Measurements from ENCODE around the gene MGRN1.

Gene MGRN1

DNA sequence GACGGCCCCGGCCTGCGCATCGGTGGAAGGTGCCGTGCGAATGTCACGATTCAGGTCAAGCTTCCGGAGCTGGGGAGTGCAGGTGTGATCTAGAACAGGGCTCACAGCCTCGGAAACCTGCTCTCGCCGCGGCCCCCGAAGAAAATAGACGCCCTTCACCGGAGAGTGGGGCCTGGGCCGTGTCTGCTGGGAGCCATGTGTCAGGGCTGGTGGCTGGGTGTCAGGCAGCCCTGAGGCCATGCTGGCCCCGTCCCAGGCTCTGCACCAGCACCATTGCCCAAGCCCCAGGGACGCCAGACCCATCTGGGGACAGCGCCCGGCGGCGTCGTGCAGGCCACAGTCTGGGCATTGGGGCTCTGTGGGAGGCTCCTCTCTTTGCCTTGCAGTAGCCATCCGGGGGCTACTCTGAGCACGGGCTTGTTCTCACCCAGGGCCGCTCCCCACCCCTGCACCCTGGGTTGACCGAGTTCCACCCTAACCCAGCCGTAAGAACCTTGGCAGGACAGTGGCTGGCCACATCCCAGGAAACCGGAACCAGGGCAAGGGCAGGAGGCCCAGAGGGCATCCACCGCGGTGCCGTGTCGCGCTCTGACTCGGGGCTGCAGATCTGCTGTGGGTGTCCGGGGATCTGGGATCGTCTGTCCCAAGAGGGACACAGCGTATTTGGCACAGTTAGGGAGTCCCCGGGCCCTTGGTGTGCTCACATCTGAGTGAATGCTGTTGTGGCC is 63.5 kb downstream of the MGRN1 start:
- TF ChIP-seq, protein P1, sequence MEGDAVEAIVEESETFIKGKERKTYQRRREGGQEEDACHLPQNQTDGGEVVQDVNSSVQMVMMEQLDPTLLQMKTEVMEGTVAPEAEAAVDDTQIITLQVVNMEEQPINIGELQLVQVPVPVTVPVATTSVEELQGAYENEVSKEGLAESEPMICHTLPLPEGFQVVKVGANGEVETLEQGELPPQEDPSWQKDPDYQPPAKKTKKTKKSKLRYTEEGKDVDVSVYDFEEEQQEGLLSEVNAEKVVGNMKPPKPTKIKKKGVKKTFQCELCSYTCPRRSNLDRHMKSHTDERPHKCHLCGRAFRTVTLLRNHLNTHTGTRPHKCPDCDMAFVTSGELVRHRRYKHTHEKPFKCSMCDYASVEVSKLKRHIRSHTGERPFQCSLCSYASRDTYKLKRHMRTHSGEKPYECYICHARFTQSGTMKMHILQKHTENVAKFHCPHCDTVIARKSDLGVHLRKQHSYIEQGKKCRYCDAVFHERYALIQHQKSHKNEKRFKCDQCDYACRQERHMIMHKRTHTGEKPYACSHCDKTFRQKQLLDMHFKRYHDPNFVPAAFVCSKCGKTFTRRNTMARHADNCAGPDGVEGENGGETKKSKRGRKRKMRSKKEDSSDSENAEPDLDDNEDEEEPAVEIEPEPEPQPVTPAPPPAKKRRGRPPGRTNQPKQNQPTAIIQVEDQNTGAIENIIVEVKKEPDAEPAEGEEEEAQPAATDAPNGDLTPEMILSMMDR (IDR thresholded peaks at IDR 0.05; ENCODE audit: extremely low read depth, missing control alignments) = no peak
- no peak for DNase-seq (ENCODE audit: low spot score)

DNA sequence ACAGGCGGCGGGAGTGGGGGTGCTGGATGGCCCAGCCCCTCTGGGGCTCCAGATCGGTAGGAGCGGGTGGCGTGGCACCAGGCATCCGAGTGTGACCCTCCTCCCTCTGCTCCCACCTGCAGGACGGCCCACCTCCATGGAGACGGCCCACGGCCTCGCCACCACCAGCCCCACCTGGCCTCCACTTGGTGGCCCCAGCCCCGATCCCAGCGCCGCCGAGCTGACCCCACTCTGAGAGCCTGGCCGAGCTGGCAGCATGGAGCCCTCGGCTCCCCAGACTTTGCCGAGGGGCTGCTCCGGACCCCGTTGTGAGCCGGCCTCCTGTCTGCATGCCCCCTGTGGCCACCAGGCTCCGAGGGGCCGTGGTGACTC is 64.0 kb downstream of the MGRN1 start:
- TF ChIP-seq, protein P1 (IDR thresholded peaks at IDR 0.05; ENCODE audit: extremely low read depth, missing control alignments) = no peak
- no peak for DNase-seq (ENCODE audit: low spot score)

DNA sequence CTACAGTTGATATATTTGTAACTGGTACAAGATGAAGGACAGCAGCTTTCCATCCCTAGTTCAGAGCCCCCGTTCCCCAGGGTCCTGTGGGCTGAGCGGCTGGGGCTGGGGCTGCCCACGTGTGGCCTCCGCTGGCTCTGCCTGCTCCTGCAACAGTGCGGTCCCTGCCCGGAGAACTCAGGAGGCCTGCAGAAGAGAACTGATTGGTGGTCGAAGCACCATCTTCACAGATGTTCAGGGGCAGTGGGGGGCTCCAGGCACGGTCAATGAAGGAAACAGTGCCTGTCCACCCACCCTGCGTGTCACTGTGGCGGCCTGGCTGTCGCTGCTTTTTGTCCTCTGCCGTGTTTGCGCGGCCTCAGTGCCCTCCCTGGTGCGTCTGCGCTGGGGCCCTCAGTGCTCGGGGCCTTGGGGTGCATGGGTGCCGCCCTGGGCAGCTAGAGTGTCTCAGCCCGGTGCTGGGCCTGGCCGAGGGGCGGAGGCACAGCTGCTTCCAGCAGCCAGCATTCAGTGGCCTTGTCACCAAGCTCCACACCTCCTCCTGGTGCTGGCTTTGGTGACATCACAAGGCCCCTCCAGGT is 64.6 kb downstream of the MGRN1 start:
- TF ChIP-seq, protein P1 (IDR thresholded peaks at IDR 0.05; ENCODE audit: extremely low read depth, missing control alignments) = no peak

DNA sequence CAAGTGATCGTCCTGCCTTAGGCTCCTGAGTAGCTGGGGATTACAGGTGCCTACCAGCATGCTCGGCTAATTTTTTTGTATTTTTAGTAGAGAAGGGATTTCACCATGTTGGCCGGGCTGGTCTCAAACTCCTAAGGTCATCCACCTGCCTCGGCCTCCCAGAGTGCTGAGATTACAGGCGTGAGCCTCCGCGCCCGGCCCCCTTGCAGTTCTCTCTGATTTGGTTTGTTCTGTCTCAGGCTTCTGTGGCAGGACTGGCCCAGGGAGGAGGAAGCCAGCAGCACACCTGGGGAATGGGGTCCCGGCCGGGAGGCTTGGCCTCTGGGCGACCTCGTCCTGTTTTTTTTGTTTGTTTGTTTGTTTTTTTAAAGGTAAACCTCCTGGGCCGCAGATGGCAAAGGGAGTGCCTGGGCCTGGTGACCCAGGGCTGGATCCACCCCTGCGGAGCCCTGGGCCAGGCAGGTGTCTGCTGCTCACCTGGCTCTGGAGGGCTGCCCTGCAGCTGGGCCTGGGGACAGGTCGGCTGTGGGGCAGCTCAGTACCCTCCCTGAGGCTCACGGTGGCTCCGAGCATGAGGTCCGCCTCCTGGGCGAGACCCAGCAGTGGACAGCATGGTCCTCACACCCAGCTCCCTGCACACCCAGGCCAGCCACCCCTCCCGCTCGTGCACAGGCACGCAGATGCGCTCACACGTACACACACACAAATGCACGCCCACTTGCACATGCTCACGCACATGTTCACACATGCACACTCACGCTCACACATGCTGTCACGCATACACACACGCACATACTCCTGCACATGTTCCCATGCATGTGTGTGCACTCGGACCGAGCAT is 65.5 kb downstream of the MGRN1 start:
- TF ChIP-seq, protein P1 (IDR thresholded peaks at IDR 0.05; ENCODE audit: extremely low read depth, missing control alignments) = no peak

More for the DNA sequence above, 64.6 kb downstream of the MGRN1 start:
- DNase-seq (ENCODE audit: low spot score) = no peak

DNA sequence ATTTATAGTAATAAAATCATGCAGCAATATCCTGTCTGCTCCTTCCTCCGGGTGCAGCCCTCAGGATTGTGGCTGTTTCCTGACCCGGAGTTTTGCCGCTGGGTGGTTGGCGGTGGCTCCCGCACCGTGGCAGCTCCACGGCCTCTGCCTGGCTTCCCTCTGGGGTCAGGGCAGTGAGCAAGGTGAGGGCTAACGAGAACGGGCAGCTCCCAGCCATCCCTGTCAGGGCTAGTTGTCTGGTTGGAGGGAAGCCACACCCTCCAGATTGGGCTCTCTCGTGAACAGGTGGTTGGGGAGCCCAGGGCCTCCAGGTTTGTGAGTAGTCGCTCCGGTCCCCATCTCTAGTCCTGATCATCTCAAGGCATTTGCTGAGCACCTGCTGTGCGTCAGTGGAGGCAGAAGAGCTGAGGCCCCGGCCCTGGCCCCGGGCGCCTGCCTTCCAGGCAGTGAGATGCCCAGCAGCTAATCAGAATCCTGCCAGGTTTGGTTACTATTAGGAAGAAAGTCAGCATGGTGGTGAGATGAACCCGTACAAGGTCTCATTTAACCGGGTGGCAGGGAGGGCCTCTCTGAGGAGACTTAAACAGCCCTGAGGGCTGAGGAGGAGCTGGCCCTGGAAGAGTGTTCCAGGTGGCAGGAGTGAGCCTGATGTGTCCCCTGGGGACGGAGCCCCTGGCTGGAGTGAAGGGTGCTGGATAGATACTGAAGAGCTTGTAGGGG is 66.5 kb downstream of the MGRN1 start:
- TF ChIP-seq, protein P1 (IDR thresholded peaks at IDR 0.05; ENCODE audit: extremely low read depth, missing control alignments) = no peak
- no peak for DNase-seq (ENCODE audit: low spot score)

More for the DNA sequence above, 65.5 kb downstream of the MGRN1 start:
- no peak for DNase-seq (ENCODE audit: low spot score)

DNA sequence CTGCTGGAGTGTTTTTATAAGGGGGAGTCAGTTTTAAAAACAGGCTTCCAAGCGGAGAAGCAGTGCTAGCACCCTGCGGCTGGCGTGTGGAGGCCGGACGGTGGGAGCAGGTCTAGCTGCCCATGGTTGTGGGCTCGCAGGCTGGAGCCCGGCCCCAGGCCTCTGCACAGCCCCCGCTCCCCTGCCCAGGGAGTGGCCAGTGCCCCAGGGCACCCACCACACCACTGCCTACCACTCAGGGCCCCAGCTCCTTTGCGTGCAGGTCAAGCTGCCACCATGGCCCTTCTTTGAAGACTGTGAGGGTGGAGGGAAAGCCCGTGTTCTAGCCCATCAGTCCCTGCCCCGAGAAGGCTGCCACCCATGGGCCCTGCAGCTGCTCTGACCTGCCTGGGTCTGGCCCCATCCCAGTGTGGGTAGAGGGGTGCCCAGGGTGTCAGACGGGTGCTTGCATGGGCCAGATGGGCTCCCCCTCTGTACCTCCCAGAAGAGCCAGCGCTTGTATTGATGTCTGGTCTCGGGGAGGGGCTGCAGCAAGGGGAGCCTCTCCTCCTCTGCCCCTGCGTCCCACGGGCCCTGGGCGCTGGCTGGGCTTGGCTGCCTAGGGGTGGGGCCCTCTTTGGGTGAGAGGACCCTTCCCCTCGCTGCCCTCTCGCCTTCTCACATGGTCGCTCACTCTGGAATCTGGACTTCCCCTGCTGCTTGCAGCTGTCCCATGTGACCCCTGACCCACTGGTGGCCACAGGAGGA is 67.2 kb downstream of the MGRN1 start:
- DNase-seq (ENCODE audit: low spot score) = no peak
- TF ChIP-seq, protein P1 (IDR thresholded peaks at IDR 0.05; ENCODE audit: extremely low read depth, missing control alignments) = no peak

Data from GM20000 (cell line).